ENCODE data around the gene HMGXB4. TPM values are rescaled to one million over a fixed set of nuclear protein-coding genes. Genes with fewer than 3 reads are reported as not detected.
A peak's percentile ranks its signal among the peaks of the same experiment; 100 is the strongest.

HMGXB4 gene, protein sequence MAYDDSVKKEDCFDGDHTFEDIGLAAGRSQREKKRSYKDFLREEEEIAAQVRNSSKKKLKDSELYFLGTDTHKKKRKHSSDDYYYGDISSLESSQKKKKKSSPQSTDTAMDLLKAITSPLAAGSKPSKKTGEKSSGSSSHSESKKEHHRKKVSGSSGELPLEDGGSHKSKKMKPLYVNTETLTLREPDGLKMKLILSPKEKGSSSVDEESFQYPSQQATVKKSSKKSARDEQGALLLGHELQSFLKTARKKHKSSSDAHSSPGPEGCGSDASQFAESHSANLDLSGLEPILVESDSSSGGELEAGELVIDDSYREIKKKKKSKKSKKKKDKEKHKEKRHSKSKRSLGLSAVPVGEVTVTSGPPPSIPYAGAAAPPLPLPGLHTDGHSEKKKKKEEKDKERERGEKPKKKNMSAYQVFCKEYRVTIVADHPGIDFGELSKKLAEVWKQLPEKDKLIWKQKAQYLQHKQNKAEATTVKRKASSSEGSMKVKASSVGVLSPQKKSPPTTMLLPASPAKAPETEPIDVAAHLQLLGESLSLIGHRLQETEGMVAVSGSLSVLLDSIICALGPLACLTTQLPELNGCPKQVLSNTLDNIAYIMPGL
- 10 to 100 TPM; 25.0 to 45.9 (median 29.2) TPM for total RNA-seq

- TF ChIP-seq POLR2A (IDR thresholded peaks at IDR 0.05): no peak
- TF ChIP-seq, protein P1, sequence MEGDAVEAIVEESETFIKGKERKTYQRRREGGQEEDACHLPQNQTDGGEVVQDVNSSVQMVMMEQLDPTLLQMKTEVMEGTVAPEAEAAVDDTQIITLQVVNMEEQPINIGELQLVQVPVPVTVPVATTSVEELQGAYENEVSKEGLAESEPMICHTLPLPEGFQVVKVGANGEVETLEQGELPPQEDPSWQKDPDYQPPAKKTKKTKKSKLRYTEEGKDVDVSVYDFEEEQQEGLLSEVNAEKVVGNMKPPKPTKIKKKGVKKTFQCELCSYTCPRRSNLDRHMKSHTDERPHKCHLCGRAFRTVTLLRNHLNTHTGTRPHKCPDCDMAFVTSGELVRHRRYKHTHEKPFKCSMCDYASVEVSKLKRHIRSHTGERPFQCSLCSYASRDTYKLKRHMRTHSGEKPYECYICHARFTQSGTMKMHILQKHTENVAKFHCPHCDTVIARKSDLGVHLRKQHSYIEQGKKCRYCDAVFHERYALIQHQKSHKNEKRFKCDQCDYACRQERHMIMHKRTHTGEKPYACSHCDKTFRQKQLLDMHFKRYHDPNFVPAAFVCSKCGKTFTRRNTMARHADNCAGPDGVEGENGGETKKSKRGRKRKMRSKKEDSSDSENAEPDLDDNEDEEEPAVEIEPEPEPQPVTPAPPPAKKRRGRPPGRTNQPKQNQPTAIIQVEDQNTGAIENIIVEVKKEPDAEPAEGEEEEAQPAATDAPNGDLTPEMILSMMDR (IDR thresholded peaks at IDR 0.05): peak in 3 of 6 experiments; percentile 7 to 34 (median 24)
- peak within 1 kb of the TSS; percentile 89 to 94 (median 93) for H3K27ac ChIP-seq
- peak within 1 kb of the TSS; percentile 65 to 90 (median 78) for H3K4me3 ChIP-seq
- DNase-seq: peak; percentile 84 to 94 (median 90)
- H3K9me3 ChIP-seq: no peaks in the 10 kb centered on the region
- H3K27me3 ChIP-seq: no peaks in the 10 kb centered on the region
- H3K36me3 ChIP-seq: peaks cover 0 to 6% (median 0%) of the 10 kb centered on the region in 3 donors
- H3K4me1 ChIP-seq: peaks cover 0 to 16% (median 3%) of the 10 kb centered on the region in 4 donors
These were observed at the start of gene HMGXB4 for GRCh38 chr22:35257321-35258190. Gene HMGXB4 (plus strand): TSS chr22:35257493. CDS start chr22:35262391, 4,898 bp downstream.

DNA sequence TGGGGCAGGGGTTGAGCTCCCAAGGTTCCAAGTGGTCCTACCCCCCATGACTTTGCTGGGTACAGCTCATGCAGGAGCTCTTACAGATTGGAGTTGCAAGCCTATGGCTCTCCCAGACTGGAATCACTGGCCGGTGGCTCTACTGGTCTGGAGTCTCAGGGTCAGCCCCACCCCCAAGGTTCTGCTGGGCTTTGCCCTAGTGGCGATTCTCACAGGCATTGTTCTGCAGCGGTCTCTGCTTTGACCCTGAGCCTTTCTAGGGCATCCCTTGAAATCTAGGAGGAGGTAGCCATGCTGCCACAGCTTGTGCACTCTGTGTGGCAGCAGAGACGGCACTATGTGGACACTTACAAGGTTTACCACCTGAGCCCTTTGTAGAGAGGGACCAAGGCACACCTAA lies 49.3 kb upstream of the HMGXB4 start:
- H3K4me1 ChIP-seq: no peaks in the 10 kb centered on the region
- TF ChIP-seq, protein P1 (IDR thresholded peaks at IDR 0.05): no peak
- no peak for TF ChIP-seq POLR2A (IDR thresholded peaks at IDR 0.05)
- no peaks in the 10 kb centered on the region for H3K27me3 ChIP-seq
- no peak for DNase-seq
- no peak overlapping the region for H3K27ac ChIP-seq
- H3K36me3 ChIP-seq: no peaks in the 10 kb centered on the region
- H3K4me3 ChIP-seq: no peak overlapping the region
- no peaks in the 10 kb centered on the region for H3K9me3 ChIP-seq

DNA sequence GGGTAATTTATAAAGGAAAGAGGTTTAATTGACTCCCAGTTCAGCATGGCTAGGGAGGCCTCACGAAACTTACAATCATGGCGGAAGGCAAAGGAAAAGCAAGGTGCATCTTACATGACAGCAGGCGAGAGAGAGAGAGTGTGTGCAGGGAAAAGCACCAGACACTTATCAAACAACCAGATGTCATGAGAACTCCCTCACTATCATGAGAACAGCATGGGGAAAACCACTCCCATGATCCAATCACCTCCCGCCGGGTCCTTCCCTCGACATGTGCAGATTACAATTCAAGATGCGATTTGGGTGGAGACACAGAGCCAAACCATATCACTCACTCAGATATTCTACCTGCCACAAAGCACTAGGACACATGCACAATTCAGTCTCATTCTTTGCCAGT lies 48.1 kb upstream of the HMGXB4 start:
- Histone ChIP-seq H3K9me3 (no peaks in the 10 kb centered on the region), H3K36me3 (no peaks in the 10 kb centered on the region), H3K27ac (no peak overlapping the region), H3K27me3 (no peaks in the 10 kb centered on the region), H3K4me3 (no peak overlapping the region), H3K4me1 (no peaks in the 10 kb centered on the region)
- DNase-seq: no peak
- TF ChIP-seq, protein P1 (IDR thresholded peaks at IDR 0.05): no peak
- no peak for TF ChIP-seq POLR2A (IDR thresholded peaks at IDR 0.05)

GRCh38 chr22:35212009-35212408 lies 45.3 kb upstream of the HMGXB4 start:
- Histone ChIP-seq H3K4me1 (no peaks in the 10 kb centered on the region), H3K4me3 (no peak overlapping the region), H3K36me3 (no peaks in the 10 kb centered on the region), H3K9me3 (no peaks in the 10 kb centered on the region), H3K27ac (no peak overlapping the region), H3K27me3 (no peaks in the 10 kb centered on the region)
- TF ChIP-seq POLR2A (IDR thresholded peaks at IDR 0.05): no peak
- TF ChIP-seq, protein P1 (IDR thresholded peaks at IDR 0.05): no peak
- no peak for DNase-seq

- H3K36me3 ChIP-seq: no peaks in the 10 kb centered on the region
- no peaks in the 10 kb centered on the region for H3K9me3 ChIP-seq
- H3K27ac ChIP-seq: no peak overlapping the region
- H3K4me3 ChIP-seq: no peak overlapping the region
- H3K27me3 ChIP-seq: no peaks in the 10 kb centered on the region
- TF ChIP-seq POLR2A (IDR thresholded peaks at IDR 0.05): no peak
- TF ChIP-seq, protein P1 (IDR thresholded peaks at IDR 0.05): no peak
- H3K4me1 ChIP-seq: no peaks in the 10 kb centered on the region
- DNase-seq: no peak
These were observed 44.3 kb upstream of the HMGXB4 start for GRCh38 chr22:35212996-35213395.

Data from Peyer's patch (tissue), 4 donors.